Activated CD4-positive, alpha-beta memory T cell treated with anti-CD3 and anti-CD28 coated beads, Interleukin-2, amount 10 ng/mL, durations not matched to agents 7 days and 5 days (primary cell): Measurements from ENCODE around the gene VPS8. TPM values are rescaled to one million over a fixed set of nuclear protein-coding genes. Genes with fewer than 3 reads are reported as not detected.

Source experiments
- CTCF ChIA-PET: fragments of 350-600 bp; sonication (Branson Sonifier 250); formaldehyde crosslinking; loops from one replicate; lab custom pipeline; 2021; ENCODE audit warnings: antibody characterized with exemption, inconsistent platforms; lab: Charles Lee
- POLR2A ChIA-PET: fragments of 350-600 bp; sonication (Branson Sonifier 250); formaldehyde crosslinking; loops from one replicate; lab custom pipeline; 2021; ENCODE audit warnings: antibody characterized with exemption; lab: Charles Lee
- DNase-seq: peaks from one replicate; pipeline ENCODE4 v3.0.0-alpha.2; 2020
- H3K27ac Mint-ChIP-seq: one replicate; pipeline ENCODE4 v1.8.0; 2021; ENCODE audit warnings: mild to moderate bottlenecking, mixed read lengths
- H3K27me3 Mint-ChIP-seq: one replicate; pipeline ENCODE4 v1.8.0; 2021; ENCODE audit warnings: mixed read lengths
- H3K36me3 Mint-ChIP-seq: one replicate; pipeline ENCODE4 v1.8.0; 2021; ENCODE audit warnings: low read depth, mixed read lengths
- H3K4me1 Mint-ChIP-seq: one replicate; pipeline ENCODE4 v1.8.0; 2021; ENCODE audit warnings: mixed read lengths
- H3K4me3 Mint-ChIP-seq: one replicate; pipeline ENCODE4 v1.8.0; 2021; ENCODE audit warnings: mild to moderate bottlenecking, mixed read lengths
- H3K9me3 Mint-ChIP-seq: one replicate; pipeline ENCODE4 v1.8.0; 2021; ENCODE audit warnings: mixed read lengths
- total RNA-seq, 2 experiments: library from RNA; stranded (reverse); gene quantifications; one replicate each; pipeline ENCODE4 v1.2.3, GENCODE V29; 2021

The VPS8 gene
- total RNA-seq, 2 experiments from 2014 or later: 60.8 to 61.2 TPM

- ChIA-PET POLR2A (no interaction called here), CTCF (interaction anchor here (1.1 to 2.1 kb wide), 2 partner anchors 8 to 249 kb away, joined by 3 to 4 read pairs; no protein-coding TSS in a partner anchor)
- Mint-ChIP-seq H3K36me3 (no peaks in the 10 kb centered on the region), H3K4me3 (no peak overlapping the region), H3K27ac (no peak overlapping the region), H3K9me3 (no peaks in the 10 kb centered on the region), H3K4me1 (peaks cover 18% of the 10 kb centered on the region), H3K27me3 (peaks cover 6% of the 10 kb centered on the region)
- no peak for DNase-seq
These were observed 5.2 kb upstream of the VPS8 start for GRCh38 chr3:184806567-184807271.

- no peak for DNase-seq
- CTCF ChIA-PET: interaction anchor here (1.6 to 2.1 kb wide), 2 partner anchors 29 to 250 kb away, joined by 4 read pairs; no protein-coding TSS in a partner anchor
- POLR2A ChIA-PET: no interaction called here
- no peak overlapping the region for H3K4me3 Mint-ChIP-seq
- H3K9me3 Mint-ChIP-seq: no peaks in the 10 kb centered on the region
- H3K4me1 Mint-ChIP-seq: peaks cover 22% of the 10 kb centered on the region
- peaks cover 4% of the 10 kb centered on the region for H3K36me3 Mint-ChIP-seq
- no peak overlapping the region for H3K27ac Mint-ChIP-seq
- peaks cover 2% of the 10 kb centered on the region for H3K27me3 Mint-ChIP-seq
These were observed 4.4 kb upstream of the VPS8 start for GRCh38 chr3:184807549-184807948.

GRCh38 chr3:184808021-184808420 is 3.9 kb upstream of the VPS8 start:
- no peak overlapping the region for H3K4me3 Mint-ChIP-seq
- H3K9me3 Mint-ChIP-seq: no peaks in the 10 kb centered on the region
- no peak overlapping the region for H3K27ac Mint-ChIP-seq
- H3K27me3 Mint-ChIP-seq: peaks cover 2% of the 10 kb centered on the region
- POLR2A ChIA-PET: no interaction called here
- CTCF ChIA-PET: interaction anchor here (1.1 to 2.1 kb wide), 4 partner anchors 10 to 250 kb away, joined by 3 to 4 read pairs (median 4); no protein-coding TSS in a partner anchor
- DNase-seq: no peak
- H3K36me3 Mint-ChIP-seq: peaks cover 4% of the 10 kb centered on the region
- H3K4me1 Mint-ChIP-seq: peaks cover 25% of the 10 kb centered on the region

GRCh38 chr3:184810146-184810545 is 1.8 kb upstream of the VPS8 start:
- CTCF ChIA-PET: interaction anchor here (0.8 to 1.1 kb wide), 2 partner anchors 9 to 249 kb away, joined by 3 read pairs; no protein-coding TSS in a partner anchor
- no peak overlapping the region for H3K4me3 Mint-ChIP-seq
- peak overlapping the region; percentile 47 for H3K27ac Mint-ChIP-seq
- POLR2A ChIA-PET: no interaction called here
- peaks cover 40% of the 10 kb centered on the region for H3K4me1 Mint-ChIP-seq
- H3K27me3 Mint-ChIP-seq: peaks cover 2% of the 10 kb centered on the region
- H3K36me3 Mint-ChIP-seq: peaks cover 8% of the 10 kb centered on the region
- H3K9me3 Mint-ChIP-seq: no peaks in the 10 kb centered on the region
- DNase-seq: no peak

- Mint-ChIP-seq H3K27me3 (peaks cover 2% of the 10 kb centered on the region), H3K36me3 (peaks cover 11% of the 10 kb centered on the region), H3K4me1 (peaks cover 49% of the 10 kb centered on the region), H3K27ac (peak overlapping the region; percentile 91), H3K4me3 (peak overlapping the region; percentile 0), H3K9me3 (no peaks in the 10 kb centered on the region)
- ChIA-PET CTCF (interaction anchor here (1.0 to 1.8 kb wide), 3 partner anchors 12 to 33 kb away, joined by 3 to 9 read pairs (median 4); no protein-coding TSS in a partner anchor), POLR2A (interaction anchor here (0.7 to 4.8 kb wide), 3 partner anchors 9 to 68 kb away, joined by 3 to 29 read pairs (median 4); no protein-coding TSS in a partner anchor)
- DNase-seq: peak; percentile 34
These were observed 932 bp upstream of the VPS8 start for GRCh38 chr3:184811034-184811433.

DNA sequence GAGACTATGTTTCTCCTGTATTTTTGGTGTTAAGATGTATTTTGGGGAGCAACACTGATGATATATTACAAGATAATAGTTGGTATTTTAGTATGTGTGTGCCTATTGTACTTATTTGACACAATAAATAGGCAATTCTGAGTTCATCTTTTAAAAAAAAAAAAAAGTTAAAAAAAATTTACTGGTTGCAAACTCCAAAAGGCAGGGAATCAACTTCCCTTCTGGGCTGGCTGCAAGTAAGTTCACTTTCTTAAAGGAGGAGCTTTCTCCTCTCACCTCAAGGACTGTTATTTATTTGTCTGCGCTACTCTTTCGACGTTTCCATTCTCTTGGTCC is 335 bp upstream of the VPS8 start:
- no peak for DNase-seq
- ChIA-PET POLR2A (interaction anchor here (0.7 to 4.8 kb wide), 4 partner anchors 10 to 68 kb away, joined by 3 to 29 read pairs (median 4); no protein-coding TSS in a partner anchor), CTCF (interaction anchor here (0.7 to 1.8 kb wide), 5 partner anchors 8 to 253 kb away, joined by 3 to 9 read pairs (median 4); no protein-coding TSS in a partner anchor)
- Mint-ChIP-seq H3K36me3 (peaks cover 16% of the 10 kb centered on the region), H3K4me3 (peak overlapping the region; percentile 92), H3K27ac (peak overlapping the region; percentile 91), H3K9me3 (no peaks in the 10 kb centered on the region), H3K4me1 (peaks cover 55% of the 10 kb centered on the region), H3K27me3 (peaks cover 2% of the 10 kb centered on the region)

DNA sequence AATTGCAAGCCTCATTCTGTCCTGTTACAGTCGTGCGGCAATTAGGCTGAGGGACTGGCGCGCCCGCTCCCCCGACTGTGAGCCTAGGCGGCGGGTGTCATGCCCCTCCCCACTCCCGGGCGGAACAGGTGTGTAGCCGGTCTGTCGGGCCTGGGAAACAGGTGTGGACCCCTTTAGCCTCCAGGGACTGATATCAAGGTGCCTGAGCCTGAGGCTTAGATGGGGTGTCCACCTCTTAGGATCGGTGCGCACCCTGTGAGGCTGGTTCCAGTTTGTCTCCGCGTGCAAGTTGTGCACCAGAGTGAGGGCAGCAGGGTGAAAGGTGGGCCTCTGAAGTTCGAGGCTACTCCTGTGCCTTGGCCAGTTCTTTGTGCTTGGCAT is 686 bp downstream of the VPS8 start:
- Mint-ChIP-seq H3K27me3 (no peaks in the 10 kb centered on the region), H3K27ac (peak overlapping the region; percentile 91), H3K9me3 (no peaks in the 10 kb centered on the region), H3K36me3 (peaks cover 24% of the 10 kb centered on the region), H3K4me1 (peaks cover 63% of the 10 kb centered on the region), H3K4me3 (peak overlapping the region; percentile 92)
- DNase-seq: peak; percentile 37
- POLR2A ChIA-PET: interaction anchor here (0.5 to 4.8 kb wide), 3 partner anchors 11 to 102 kb away, joined by 3 to 29 read pairs (median 4); no protein-coding TSS in a partner anchor
- CTCF ChIA-PET: interaction anchor here (1.2 to 2.6 kb wide), 4 partner anchors 9 to 251 kb away, joined by 3 to 15 read pairs (median 8); partner anchors contain the start of gene EPHB3

DNA sequence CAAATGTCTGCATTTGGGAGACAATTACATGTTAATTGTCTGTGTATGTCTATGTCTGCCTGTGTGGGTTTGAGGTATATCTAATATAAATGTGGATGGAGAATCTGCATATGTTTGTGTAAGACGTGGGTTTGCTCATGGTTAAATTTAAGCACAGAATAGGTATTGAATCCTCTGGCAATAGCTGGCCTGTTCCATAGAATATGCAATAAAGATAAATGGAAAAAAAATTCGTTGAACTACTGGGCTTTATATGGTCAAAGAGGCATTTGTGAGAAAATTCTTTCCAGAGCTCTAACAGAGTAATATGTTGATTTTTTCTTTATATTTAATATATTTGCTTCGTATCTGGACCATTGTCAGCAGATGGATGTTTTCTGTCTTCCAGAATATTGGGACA is 1.4 kb downstream of the VPS8 start:
- no peaks in the 10 kb centered on the region for H3K9me3 Mint-ChIP-seq
- CTCF ChIA-PET: interaction anchor here (1.0 to 2.6 kb wide), 3 partner anchors 9 to 252 kb away, joined by 3 to 15 read pairs (median 5); partner anchors contain the start of gene EPHB3

DNA sequence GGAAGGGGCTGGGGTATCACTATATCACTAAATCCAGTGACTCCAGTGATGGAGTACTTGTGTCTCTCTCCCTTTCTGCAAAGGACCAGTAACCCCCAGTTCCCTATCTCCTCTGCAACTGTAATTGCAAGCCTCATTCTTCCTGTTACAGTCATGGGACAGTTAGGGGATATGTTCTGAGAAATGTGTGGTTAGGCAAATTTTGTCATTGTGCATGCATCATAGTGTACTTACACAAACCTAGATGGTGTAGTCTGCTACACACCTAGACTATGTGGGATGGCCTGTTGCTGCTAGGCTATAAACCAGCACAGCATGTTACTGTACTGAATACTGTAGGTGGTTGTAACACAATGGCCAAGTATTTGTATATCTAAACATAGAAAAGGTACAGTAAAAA is 2.2 kb downstream of the VPS8 start:
- Mint-ChIP-seq H3K4me1 (peaks cover 66% of the 10 kb centered on the region), H3K27ac (peak overlapping the region; percentile 29), H3K4me3 (peak overlapping the region; percentile 92), H3K27me3 (no peaks in the 10 kb centered on the region), H3K9me3 (no peaks in the 10 kb centered on the region), H3K36me3 (peaks cover 28% of the 10 kb centered on the region)
- CTCF ChIA-PET: interaction anchor here (0.7 to 2.6 kb wide), 5 partner anchors 8 to 338 kb away, joined by 3 to 15 read pairs (median 4); partner anchors contain the start of gene EPHB3
- POLR2A ChIA-PET: interaction anchor here (4.8 kb wide), 1 partner anchor 10 kb away, joined by 29 read pairs; no protein-coding TSS in a partner anchor
- DNase-seq: no peak

More for the DNA sequence above, 1.4 kb downstream of the VPS8 start:
- no peak for DNase-seq
- Mint-ChIP-seq H3K4me1 (peaks cover 66% of the 10 kb centered on the region), H3K27ac (no peak overlapping the region), H3K27me3 (no peaks in the 10 kb centered on the region), H3K36me3 (peaks cover 28% of the 10 kb centered on the region), H3K4me3 (peak overlapping the region; percentile 92)
- POLR2A ChIA-PET: interaction anchor here (0.5 to 4.8 kb wide), 2 partner anchors 11 to 102 kb away, joined by 3 to 29 read pairs; no protein-coding TSS in a partner anchor

DNA sequence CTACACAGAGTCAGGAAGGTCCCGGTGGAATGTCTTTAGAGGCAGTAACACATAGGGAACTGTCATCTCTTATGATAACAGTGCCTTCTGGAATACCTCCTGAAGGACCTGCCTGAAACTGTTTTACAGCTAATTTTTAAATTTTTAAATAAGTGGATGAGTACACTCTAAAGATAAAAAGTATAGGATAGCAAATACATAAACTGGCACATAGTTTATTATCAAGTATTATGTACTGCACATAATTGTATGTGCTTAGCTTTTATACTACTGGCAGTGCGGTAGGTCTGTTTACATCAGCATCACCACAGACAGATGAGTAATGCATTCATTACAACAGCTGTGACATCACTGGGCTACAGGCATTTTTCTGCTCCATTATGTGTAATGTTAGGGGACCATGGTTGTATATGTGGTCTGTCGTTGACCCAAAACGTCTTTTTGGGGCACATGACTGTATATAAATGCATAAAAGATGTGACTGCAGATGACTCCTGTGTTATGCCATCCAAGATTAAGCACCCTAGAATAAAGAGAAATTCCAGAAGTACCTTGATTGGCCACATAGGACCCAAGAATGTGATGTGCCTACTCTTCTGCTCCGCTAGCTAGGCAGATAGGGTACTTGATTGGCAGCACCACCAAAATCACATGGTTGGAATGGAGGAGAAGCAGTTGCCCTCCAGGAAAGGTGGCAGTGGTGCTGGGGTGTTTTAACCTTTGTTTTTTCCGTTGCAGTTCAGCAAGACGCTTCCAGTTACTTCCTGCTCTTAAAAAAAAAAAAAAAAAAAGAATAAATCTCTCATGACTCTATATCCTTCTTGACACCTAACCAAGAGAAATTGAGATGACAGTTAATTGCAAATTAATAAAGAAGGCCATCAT is 3.3 kb downstream of the VPS8 start:
- POLR2A ChIA-PET: interaction anchor here (4.8 kb wide), 1 partner anchor 9 kb away, joined by 29 read pairs; no protein-coding TSS in a partner anchor
- CTCF ChIA-PET: interaction anchor here (0.7 to 2.6 kb wide), 5 partner anchors 9 to 337 kb away, joined by 3 to 15 read pairs (median 4); partner anchors contain the start of gene EPHB3
- Mint-ChIP-seq H3K27ac (peak overlapping the region; percentile 70), H3K4me3 (no peak overlapping the region), H3K4me1 (peaks cover 62% of the 10 kb centered on the region), H3K36me3 (peaks cover 31% of the 10 kb centered on the region), H3K9me3 (no peaks in the 10 kb centered on the region), H3K27me3 (no peaks in the 10 kb centered on the region)
- DNase-seq: peak; percentile 32

GRCh38 chr3:184816614-184817013 is 4.6 kb downstream of the VPS8 start:
- Mint-ChIP-seq H3K4me3 (no peak overlapping the region), H3K9me3 (no peaks in the 10 kb centered on the region), H3K4me1 (peaks cover 50% of the 10 kb centered on the region), H3K27ac (no peak overlapping the region), H3K27me3 (no peaks in the 10 kb centered on the region), H3K36me3 (peaks cover 32% of the 10 kb centered on the region)
- no peak for DNase-seq
- CTCF ChIA-PET: interaction anchor here (1.2 kb wide), 1 partner anchor 13 kb away, joined by 3 read pairs; no protein-coding TSS in a partner anchor
- POLR2A ChIA-PET: no interaction called here

DNA sequence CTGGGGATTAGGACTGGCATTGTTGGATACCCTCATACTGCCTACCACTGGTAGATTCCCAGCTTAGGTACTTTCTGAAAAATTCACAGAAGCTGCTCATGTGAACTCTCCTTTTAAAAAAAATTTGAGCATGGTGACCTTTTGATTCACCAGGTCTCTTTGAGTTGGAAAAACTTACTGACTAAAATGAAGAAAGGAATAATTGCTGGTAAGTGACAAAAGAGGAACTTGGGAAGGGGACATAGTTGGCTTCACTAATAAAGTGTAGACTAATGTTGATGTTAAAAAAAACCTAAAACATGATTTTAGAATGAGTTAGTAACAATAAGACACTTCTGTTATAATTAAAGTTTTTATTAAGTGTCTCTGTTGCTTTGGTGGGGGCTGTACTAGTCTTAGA is 8.6 kb downstream of the VPS8 start:
- H3K4me1 Mint-ChIP-seq: peaks cover 22% of the 10 kb centered on the region
- no peak for DNase-seq
- POLR2A ChIA-PET: no interaction called here
- CTCF ChIA-PET: interaction anchor here (1.4 kb wide), 1 partner anchor 259 kb away, joined by 3 read pairs; the partner anchor contains the start of gene EPHB3
- no peaks in the 10 kb centered on the region for H3K27me3 Mint-ChIP-seq
- H3K4me3 Mint-ChIP-seq: no peak overlapping the region
- H3K36me3 Mint-ChIP-seq: peaks cover 41% of the 10 kb centered on the region
- no peaks in the 10 kb centered on the region for H3K9me3 Mint-ChIP-seq
- H3K27ac Mint-ChIP-seq: no peak overlapping the region
